Activated CD8-positive, alpha-beta memory T cell treated with anti-CD3 and anti-CD28 coated beads, Interleukin-2, amount 10 ng/mL, durations not matched to agents 7 days and 5 days (primary cell): ENCODE measurements around the gene AMOTL2. TPM values are rescaled to one million over a fixed set of nuclear protein-coding genes. Genes with fewer than 3 reads are reported as not detected.

Source experiments
- ATAC-seq: fragments of 150-1000 bp; cut with Tn5 transposase; one replicate; pipeline ENCODE4 v1.10.0; 2021; ENCODE audit warnings: moderate library complexity
- CTCF ChIA-PET: fragments of 350-600 bp; sonication (Branson Sonifier 250); formaldehyde crosslinking; loops from one replicate; lab custom pipeline; 2021; ENCODE audit warnings: antibody characterized with exemption; lab: Charles Lee
- DNase-seq: peaks from one replicate; pipeline ENCODE4 v3.0.0-alpha.2; 2020
- H3K27ac Mint-ChIP-seq: one replicate; pipeline ENCODE4 v1.8.0; 2021; ENCODE audit warnings: mild to moderate bottlenecking, mixed read lengths
- H3K27me3 Mint-ChIP-seq: one replicate; pipeline ENCODE4 v1.8.0; 2021; ENCODE audit warnings: mixed read lengths
- H3K36me3 Mint-ChIP-seq: one replicate; pipeline ENCODE4 v1.8.0; 2021; ENCODE audit warnings: mild to moderate bottlenecking, mixed read lengths
- H3K4me1 Mint-ChIP-seq: one replicate; pipeline ENCODE4 v1.8.0; 2021; ENCODE audit warnings: mixed read lengths
- H3K4me3 Mint-ChIP-seq: one replicate; pipeline ENCODE4 v1.8.0; 2021; ENCODE audit warnings: mild to moderate bottlenecking, moderate library complexity, mixed read lengths
- H3K9me3 Mint-ChIP-seq: one replicate; pipeline ENCODE4 v1.8.0; 2022; ENCODE audit warnings: low read depth, mixed read lengths
- total RNA-seq, 2 experiments: library from RNA; stranded (reverse); gene quantifications; one replicate each; pipeline ENCODE4 v1.2.3, GENCODE V29; 2021

Gene AMOTL2
- total RNA-seq, 2 experiments from 2014 or later: not detected

- no peaks in the 10 kb centered on the region for H3K9me3 Mint-ChIP-seq
- CTCF ChIA-PET: interaction anchor here (0.7 kb wide), 1 partner anchor 117 kb away, joined by 4 read pairs; no protein-coding TSS in a partner anchor
- no peak overlapping the region for H3K27ac Mint-ChIP-seq
- H3K36me3 Mint-ChIP-seq: no peaks in the 10 kb centered on the region
- H3K27me3 Mint-ChIP-seq: peaks cover 51% of the 10 kb centered on the region
- H3K4me3 Mint-ChIP-seq: no peak overlapping the region
- no peaks in the 10 kb centered on the region for H3K4me1 Mint-ChIP-seq
- DNase-seq (peak; percentile 14), ATAC-seq (no peak)
Measured at GRCh38 chr3:134314588-134315285, 59.5 kb downstream of the AMOTL2 start.

GRCh38 chr3:134313847-134314587, 60.2 kb downstream of the AMOTL2 start:
- Mint-ChIP-seq H3K27me3 (peaks cover 54% of the 10 kb centered on the region), H3K4me3 (no peak overlapping the region), H3K4me1 (no peaks in the 10 kb centered on the region), H3K9me3 (no peaks in the 10 kb centered on the region), H3K36me3 (no peaks in the 10 kb centered on the region), H3K27ac (no peak overlapping the region)
- ATAC-seq: no peak
- CTCF ChIA-PET: interaction anchor here (0.7 kb wide), 1 partner anchor 116 kb away, joined by 4 read pairs; no protein-coding TSS in a partner anchor
- peak; percentile 32 for DNase-seq

DNA sequence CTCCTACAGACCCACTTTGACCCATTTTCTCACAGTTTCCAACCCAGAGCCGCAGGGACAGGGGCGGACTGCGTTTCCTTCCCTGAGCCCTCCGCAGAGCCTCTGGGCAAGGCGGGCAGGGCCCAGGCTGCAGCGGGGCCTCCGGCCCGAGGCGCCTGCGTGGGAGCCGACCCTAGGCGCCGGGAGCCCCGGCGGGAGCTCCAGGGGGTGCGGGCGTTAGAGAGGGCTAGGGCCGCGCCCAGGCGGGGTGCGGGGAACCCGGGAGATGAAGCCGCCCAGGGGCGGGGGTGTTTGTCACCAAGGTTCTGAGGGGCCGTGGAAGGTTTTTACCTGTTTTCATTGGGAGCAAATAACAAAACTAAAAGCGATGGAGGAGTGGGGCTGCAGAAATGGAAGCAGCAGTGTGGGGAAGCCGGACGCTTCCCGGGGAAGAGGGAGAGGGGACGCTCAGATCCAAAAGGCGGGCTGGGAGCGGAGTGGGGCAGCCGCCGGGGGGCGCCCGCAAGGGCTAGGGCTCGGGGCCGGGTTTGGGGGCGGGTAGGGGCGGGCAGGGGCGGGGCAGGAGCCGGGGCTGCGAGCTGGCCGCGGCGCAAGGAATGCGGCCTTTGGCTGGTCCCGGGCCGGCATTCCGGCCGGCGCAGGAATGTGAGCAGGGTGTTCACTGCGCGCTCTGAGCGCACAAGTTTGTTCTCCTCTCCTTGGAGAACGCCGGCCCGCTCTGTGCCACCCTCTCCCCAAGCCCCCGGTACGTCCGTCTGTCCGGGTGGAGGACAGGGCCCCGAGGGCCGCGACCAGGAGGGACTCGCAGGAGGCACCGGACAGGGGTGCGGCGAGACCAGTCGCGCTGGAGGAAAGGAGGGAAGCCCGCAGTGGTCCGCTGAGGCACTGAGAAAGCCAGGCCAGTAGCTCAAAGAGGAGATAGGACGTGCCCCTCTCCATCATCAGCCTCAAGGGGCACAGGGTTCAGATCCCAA, 61.1 kb downstream of the AMOTL2 start:
- DNase-seq (peak; percentile 36), ATAC-seq (no peak)
- Mint-ChIP-seq H3K4me3 (no peak overlapping the region), H3K27me3 (peaks cover 55% of the 10 kb centered on the region), H3K27ac (no peak overlapping the region), H3K4me1 (peaks cover 1% of the 10 kb centered on the region), H3K9me3 (no peaks in the 10 kb centered on the region), H3K36me3 (no peaks in the 10 kb centered on the region)
- CTCF ChIA-PET: no interaction called here

DNA sequence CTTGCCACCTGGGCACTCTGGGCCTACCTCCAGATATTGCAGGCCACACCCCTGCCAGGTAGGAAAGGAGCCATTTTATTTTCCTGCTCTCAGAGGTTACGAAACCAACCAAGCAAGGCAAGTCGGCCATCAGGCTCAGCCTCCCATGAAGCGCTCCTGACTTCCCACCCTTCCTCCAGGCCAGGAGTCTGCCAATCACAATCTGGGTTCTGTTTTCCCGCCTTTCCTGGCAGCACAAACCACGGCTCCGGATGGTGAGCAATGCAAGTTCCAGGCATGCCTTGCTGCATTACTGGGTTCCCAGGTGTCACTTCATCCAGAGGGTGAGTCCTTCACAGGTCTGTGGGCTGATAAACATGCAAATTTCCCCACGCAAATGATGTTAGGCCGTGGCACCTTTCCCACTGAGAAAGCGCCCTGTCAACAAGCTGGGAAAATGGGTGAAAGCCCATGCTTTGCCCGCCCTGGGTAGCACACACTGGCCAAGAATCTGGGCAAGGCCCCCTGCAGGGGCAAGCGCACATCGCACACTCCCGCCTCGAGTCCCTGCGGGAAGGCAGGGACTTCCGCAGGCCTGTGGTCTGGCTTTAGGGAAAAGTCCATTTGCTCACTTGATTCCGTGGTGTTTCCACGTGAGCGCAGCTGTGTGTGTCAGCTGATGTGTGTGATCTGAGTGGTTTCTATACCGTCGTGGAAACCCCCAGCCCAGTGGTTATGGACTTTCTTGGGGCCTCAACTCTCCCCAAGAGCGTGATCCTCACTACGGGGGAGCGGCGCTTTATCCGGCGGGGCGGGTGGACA, 62.0 kb downstream of the AMOTL2 start:
- H3K9me3 Mint-ChIP-seq: no peaks in the 10 kb centered on the region
- H3K27ac Mint-ChIP-seq: no peak overlapping the region
- DNase-seq (peak; percentile 37), ATAC-seq (no peak)
- H3K4me1 Mint-ChIP-seq: peaks cover 3% of the 10 kb centered on the region
- no peaks in the 10 kb centered on the region for H3K36me3 Mint-ChIP-seq
- no peak overlapping the region for H3K4me3 Mint-ChIP-seq
- peaks cover 63% of the 10 kb centered on the region for H3K27me3 Mint-ChIP-seq
- CTCF ChIA-PET: no interaction called here

- Mint-ChIP-seq H3K27me3 (peaks cover 69% of the 10 kb centered on the region), H3K36me3 (no peaks in the 10 kb centered on the region), H3K27ac (no peak overlapping the region), H3K9me3 (no peaks in the 10 kb centered on the region), H3K4me1 (peaks cover 3% of the 10 kb centered on the region), H3K4me3 (no peak overlapping the region)
- CTCF ChIA-PET: interaction anchor here (0.6 to 4.7 kb wide), 3 partner anchors 46 to 287 kb away, joined by 3 to 68 read pairs (median 3); no protein-coding TSS in a partner anchor
- ATAC-seq: no peak
- peak; percentile 34 for DNase-seq
Measured at GRCh38 chr3:134311693-134312071, 62.6 kb downstream of the AMOTL2 start.

- DNase-seq (peak; percentile 14), ATAC-seq (no peak)
- peaks cover 73% of the 10 kb centered on the region for H3K27me3 Mint-ChIP-seq
- H3K36me3 Mint-ChIP-seq: no peaks in the 10 kb centered on the region
- H3K4me3 Mint-ChIP-seq: no peak overlapping the region
- H3K27ac Mint-ChIP-seq: no peak overlapping the region
- no peaks in the 10 kb centered on the region for H3K9me3 Mint-ChIP-seq
- CTCF ChIA-PET: interaction anchor here (0.6 to 4.7 kb wide), 3 partner anchors 45 to 287 kb away, joined by 3 to 68 read pairs (median 3); no protein-coding TSS in a partner anchor
- H3K4me1 Mint-ChIP-seq: peaks cover 3% of the 10 kb centered on the region
Measured at GRCh38 chr3:134311265-134311664, 63.0 kb downstream of the AMOTL2 start.

DNA sequence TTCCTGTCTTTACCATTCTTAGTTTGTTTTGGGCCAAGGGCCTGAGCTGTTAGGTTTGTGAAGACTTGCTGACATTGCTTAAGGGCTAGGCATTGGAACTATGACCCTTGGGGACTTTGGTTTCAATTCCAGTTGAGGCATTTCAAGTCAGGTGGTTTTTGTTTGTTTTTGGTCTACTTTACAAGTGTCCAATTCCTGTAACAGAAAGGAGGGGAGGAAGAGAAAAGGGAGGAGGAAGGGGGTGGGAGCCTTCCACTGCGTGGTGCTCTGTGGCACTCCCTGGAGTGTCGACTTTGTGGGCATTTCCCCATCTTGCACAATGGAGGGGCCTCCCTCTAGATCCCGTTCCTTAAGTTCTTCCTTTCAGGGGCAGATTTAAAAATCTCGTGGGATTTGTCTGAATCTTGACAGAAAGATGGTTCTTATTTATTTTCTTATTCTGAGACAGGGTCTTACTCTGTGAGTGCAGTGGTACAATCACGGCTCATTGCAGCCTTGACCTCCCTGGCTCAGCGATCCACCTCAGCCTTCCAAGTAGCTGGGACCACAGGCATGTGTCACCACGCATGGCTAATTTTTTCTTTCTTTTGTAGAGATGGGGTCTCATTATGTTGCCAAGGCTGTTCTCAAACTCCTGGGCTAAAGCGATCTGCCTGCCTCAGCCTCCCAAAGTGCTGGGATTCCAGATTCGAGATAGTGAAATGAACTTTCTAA, 64.1 kb downstream of the AMOTL2 start:
- Mint-ChIP-seq H3K4me3 (no peak overlapping the region), H3K27me3 (peaks cover 80% of the 10 kb centered on the region), H3K27ac (no peak overlapping the region), H3K4me1 (peaks cover 3% of the 10 kb centered on the region), H3K36me3 (no peaks in the 10 kb centered on the region), H3K9me3 (no peaks in the 10 kb centered on the region)
- DNase-seq (no peak), ATAC-seq (no peak)
- CTCF ChIA-PET: interaction anchor here (0.8 to 4.7 kb wide), 7 partner anchors 44 to 260 kb away, joined by 3 to 68 read pairs (median 4); no protein-coding TSS in a partner anchor

DNA sequence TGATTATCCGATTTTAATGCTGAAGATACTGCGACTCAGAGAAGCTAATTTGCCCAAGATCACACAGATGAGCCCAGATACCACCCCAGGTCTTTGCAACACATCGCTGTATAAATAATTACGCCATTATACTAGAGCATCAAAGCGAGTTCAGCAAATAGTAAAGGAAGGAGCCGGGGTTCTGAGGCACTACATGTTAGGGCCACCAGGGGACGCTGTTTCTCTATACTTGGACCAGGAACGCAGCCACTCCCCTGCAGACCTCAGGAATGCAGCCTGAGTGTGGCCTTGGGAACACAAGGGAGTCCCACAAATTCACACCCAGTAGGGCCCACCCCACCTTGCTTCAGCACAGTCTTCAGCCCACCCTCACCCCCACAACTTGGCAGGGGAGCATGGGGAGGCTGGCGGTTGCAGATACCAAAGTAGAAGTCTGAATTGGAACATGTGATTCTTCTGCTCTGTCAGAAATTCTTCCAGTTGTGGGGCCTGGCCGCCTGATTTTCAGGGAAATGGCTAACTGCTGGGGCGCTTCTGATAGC, 65.8 kb downstream of the AMOTL2 start:
- Mint-ChIP-seq H3K27me3 (peaks cover 76% of the 10 kb centered on the region), H3K36me3 (no peaks in the 10 kb centered on the region), H3K4me1 (peaks cover 3% of the 10 kb centered on the region), H3K4me3 (no peak overlapping the region), H3K9me3 (no peaks in the 10 kb centered on the region), H3K27ac (no peak overlapping the region)
- CTCF ChIA-PET: interaction anchor here (0.6 to 4.7 kb wide), 13 partner anchors 14 to 184 kb away, joined by 3 to 68 read pairs (median 3); no protein-coding TSS in a partner anchor
- ATAC-seq (peak; percentile 82), DNase-seq (peak; percentile 74)

GRCh38 chr3:134307425-134307824, 66.8 kb downstream of the AMOTL2 start:
- Mint-ChIP-seq H3K4me3 (no peak overlapping the region), H3K27me3 (peaks cover 79% of the 10 kb centered on the region), H3K4me1 (peaks cover 3% of the 10 kb centered on the region), H3K36me3 (no peaks in the 10 kb centered on the region), H3K9me3 (no peaks in the 10 kb centered on the region), H3K27ac (no peak overlapping the region)
- DNase-seq: no peak
- no peak for ATAC-seq
- CTCF ChIA-PET: interaction anchor here (0.8 to 4.7 kb wide), 11 partner anchors 15 to 181 kb away, joined by 3 to 68 read pairs (median 3); no protein-coding TSS in a partner anchor

- CTCF ChIA-PET: interaction anchor here (1.3 to 3.9 kb wide), 5 partner anchors 10 to 169 kb away, joined by 3 to 22 read pairs (median 4); no protein-coding TSS in a partner anchor
- Mint-ChIP-seq H3K27me3 (peaks cover 72% of the 10 kb centered on the region), H3K36me3 (no peaks in the 10 kb centered on the region), H3K4me1 (peaks cover 3% of the 10 kb centered on the region), H3K27ac (no peak overlapping the region), H3K4me3 (no peak overlapping the region), H3K9me3 (no peaks in the 10 kb centered on the region)
- ATAC-seq: no peak
- no peak for DNase-seq
Measured at GRCh38 chr3:134306320-134306719, 67.9 kb downstream of the AMOTL2 start.
